Measurements from ENCODE around the gene PFKFB4. TPM values are rescaled to one million over a fixed set of nuclear protein-coding genes. Genes with fewer than 3 reads are reported as not detected.
A peak's percentile ranks its signal among the peaks of the same experiment; 100 is the strongest.

Gene PFKFB4
- 1 to 10 TPM; 5.3 to 6.2 (median 6.0) TPM for polyA plus RNA-seq (ENCODE audit: insufficient read length in 3 of 3)
- long read RNA-seq, donor 1, result 0 reads
- long read RNA-seq, donor 2, partial matches to known transcripts, result 0 of 2 reads
- long read RNA-seq, donor 2, other reads (novel, unspliced or antisense), result 0 of 2 reads
- long read RNA-seq, donor 3, partial matches to known transcripts, result 0 of 1 reads
- long read RNA-seq, donor 3, other reads (novel, unspliced or antisense), result 0 of 1 reads
- long read RNA-seq, donor 4, result 0 reads
- long read RNA-seq, donor 5, partial matches to known transcripts, result 0 of 1 reads
- long read RNA-seq, donor 5, other reads (novel, unspliced or antisense), result 0 of 1 reads
- long read RNA-seq, donor 6, result 0 reads
- long read RNA-seq, donor 7, partial matches to known transcripts, result 0 of 3 reads
- long read RNA-seq, donor 7, other reads (novel, unspliced or antisense), result 0 of 3 reads
- long read RNA-seq, donor 8, result 0 reads
- long read RNA-seq, donor 9, result 0 reads
- long read RNA-seq, donor 10, partial matches to known transcripts, result 0 of 1 reads
- long read RNA-seq, donor 10, other reads (novel, unspliced or antisense), result 0 of 1 reads
- long read RNA-seq, donor 11, partial matches to known transcripts, result 0 of 1 reads
- long read RNA-seq, donor 11, other reads (novel, unspliced or antisense), result 0 of 1 reads
- long read RNA-seq, donor 12, result 0 reads
- long read RNA-seq, donor 13, result 0 reads
- long read RNA-seq, donor 14, result 0 reads
- long read RNA-seq, donor 15, partial matches to known transcripts, result 0 of 2 reads
- long read RNA-seq, donor 15, other reads (novel, unspliced or antisense), result 0 of 2 reads
- long read RNA-seq, donor 16, partial matches to known transcripts, result 0 of 1 reads
- long read RNA-seq, donor 16, other reads (novel, unspliced or antisense), result 0 of 1 reads

GRCh38 chr3:48556796-48557626, at the start of gene PFKFB4:
Gene PFKFB4 (minus strand): TSS chr3:48556803. CDS start chr3:48556777, 26 bp downstream.
- peak; percentile 99 for DNase-seq

- no peak for DNase-seq
Observed at GRCh38 chr3:48601622-48601994, 45.0 kb upstream of the PFKFB4 start.

DNA sequence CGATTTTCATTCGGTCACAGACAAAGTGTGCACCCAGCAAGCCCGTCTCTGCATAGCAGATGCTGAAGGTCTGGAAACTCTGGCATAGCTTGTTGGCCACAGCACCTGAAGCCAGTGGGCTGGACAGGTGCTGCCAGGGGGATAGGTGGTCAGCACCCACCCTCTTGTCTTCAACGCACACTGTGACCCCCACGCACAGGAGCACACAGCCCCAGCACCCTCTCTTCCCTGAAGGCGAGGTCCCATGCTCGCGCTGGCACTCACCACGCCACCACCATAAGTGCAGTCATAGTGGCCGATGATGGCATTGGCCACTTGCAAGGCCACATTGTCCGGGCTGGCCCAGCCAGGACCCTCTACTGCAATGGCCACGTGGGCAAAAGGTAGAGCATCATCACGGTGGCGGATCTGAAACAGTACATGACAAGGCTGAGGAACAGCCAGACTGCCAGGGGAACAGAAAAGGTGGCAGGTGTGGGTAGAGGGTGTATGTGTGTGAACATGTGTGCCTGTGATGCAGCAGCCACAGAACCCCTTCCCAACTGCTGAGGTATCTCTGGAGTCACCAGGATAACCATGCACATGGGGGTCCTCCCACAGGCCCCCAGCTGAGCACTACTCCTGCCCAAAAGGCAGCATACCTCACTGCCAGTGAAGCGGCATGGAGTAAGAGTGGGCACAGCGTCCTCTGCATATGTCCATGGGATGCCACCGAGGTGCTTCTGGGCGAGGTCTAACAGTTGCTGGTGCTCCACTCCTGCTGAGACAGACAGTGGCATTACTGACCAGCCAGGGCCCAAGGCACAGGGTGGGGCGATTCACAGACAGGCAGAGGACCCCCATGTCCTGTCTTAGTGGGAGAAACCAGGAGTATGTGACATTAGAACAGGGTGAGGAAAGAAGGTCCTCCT, 44.4 kb upstream of the PFKFB4 start:
- DNase-seq, result no peak

GRCh38 chr3:48599509-48600285, 43.1 kb upstream of the PFKFB4 start:
- no peak for DNase-seq

DNA sequence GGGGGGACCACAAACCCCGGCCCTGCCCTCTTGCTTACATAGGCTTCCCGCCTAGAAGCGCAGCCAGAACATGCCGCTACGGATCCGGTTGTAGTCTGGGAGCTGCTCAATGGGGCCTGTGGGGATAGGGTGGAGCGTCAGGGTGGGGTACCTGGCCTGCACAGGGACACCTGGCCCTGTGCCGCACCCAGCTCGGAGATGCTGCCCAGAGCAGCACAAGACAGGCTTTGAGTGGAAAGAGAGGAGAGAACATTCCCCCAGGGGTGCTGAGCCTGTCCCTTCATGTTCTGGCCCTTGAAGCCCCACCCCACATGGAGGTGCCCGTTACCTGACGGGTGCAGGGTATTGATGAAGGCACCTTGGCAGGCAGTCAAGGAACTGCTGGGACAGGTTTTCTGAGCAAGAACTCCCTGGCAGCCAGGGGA, 42.5 kb upstream of the PFKFB4 start:
- DNase-seq, result no peak

DNA sequence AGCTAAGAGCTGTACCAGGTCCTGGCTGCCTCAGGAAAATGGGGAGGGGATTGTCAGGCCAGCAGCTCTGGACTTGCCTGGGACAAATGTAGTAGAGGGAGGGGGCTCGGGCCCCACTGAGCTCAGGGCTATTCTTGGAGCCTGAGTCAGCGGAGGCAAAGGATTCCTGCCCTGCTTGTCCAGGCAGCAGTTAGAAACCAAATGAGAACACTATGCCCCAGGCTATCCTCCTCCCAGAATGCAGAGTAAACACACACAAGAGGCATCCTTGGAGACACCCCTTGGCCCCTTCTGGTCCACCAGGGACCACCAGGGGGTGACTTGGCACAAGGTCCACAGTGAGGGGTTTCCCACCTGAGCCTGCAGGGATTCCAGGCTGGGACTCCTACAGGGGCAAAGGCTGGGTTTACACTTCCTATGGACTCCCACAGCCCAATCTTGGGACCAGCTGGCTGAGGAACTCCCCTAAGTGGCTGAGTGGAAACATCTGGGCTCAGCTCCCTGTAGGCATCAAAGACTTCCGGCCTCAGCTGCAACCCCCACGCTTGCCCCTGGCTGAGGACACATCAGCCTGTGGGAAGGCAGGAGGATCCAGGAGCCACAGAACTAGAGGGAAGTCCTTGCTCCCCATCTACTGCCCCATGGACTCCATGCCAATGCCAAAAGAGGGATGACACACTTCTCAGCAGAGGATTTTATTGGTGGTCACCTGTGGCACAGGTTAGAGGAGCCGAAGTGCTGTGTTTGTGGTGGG, 41.9 kb upstream of the PFKFB4 start:
- peak; percentile 86 for DNase-seq

- no peak for DNase-seq
Observed at GRCh38 chr3:48597408-48597800, 40.8 kb upstream of the PFKFB4 start.

- DNase-seq, result no peak
Observed at GRCh38 chr3:48596676-48597407, 40.2 kb upstream of the PFKFB4 start.

GRCh38 chr3:48596157-48596556, 39.6 kb upstream of the PFKFB4 start:
- no peak for DNase-seq

DNA sequence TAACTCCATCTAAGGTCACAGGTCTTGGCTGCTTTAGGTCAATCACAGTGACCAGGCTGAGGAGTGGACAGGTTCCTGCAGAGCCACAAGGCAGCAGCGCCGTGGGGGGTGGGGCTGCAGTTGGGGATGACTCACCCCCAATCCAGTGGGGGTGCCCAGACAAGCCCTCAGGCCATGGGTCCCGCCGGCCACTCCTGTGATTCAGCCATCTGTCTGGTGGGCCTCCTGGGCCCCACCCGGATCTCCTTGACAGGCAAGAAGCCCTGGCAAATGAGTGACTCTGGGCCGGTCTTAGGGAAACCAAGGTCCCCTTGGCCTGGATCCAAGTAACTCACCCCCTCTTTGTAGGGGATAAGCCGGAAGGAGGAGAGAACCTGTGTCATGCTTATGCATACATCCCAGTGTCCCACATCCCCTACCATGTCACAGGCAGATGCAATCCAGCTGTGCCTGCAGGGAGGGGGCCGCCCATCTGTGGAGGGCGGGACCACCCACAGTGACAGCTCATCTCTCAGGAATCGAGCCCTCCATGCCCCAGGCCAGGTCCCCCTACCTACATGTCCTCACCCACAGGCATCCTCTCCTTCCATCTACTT, 39.0 kb upstream of the PFKFB4 start:
- peak; percentile 36 for DNase-seq

- peak; percentile 24 for DNase-seq
Observed at GRCh38 chr3:48595075-48595525, 38.5 kb upstream of the PFKFB4 start, which contains the start of gene COL7A1. Gene COL7A1 (minus strand): TSS chr3:48595329. CDS start chr3:48595159, 170 bp downstream.

DNA sequence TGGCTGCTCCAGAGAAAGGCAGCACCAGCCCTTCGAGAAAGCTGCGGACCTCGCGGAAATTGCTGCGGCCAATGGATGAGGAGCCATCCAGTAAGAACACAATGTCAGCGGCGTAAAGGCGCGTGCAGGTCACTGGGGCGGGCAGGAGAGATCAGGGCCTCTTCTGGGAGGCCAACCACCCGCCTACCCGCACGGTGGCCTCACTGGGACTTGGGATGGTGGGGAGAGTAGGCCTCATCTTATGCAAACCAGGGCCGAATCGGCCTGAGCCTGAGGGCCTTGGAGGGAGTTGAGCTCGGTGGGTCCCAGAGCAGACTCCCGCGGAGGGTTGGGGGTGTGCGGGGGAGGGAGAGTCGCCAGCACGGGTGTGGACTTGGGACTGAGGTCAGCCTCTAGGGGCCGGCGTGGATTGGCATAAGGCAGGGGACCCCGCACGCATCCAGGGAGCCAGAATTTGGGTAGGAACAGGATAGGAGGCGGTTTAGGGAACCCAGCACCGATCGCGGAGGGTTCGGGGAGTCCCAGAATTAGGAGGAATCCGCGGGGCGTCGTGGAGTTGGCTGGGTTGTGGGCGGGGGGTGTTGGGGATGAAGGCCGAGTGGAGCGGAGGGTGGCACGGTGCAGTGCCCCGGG, 37.9 kb upstream of the PFKFB4 start:
- no peak for DNase-seq

DNA sequence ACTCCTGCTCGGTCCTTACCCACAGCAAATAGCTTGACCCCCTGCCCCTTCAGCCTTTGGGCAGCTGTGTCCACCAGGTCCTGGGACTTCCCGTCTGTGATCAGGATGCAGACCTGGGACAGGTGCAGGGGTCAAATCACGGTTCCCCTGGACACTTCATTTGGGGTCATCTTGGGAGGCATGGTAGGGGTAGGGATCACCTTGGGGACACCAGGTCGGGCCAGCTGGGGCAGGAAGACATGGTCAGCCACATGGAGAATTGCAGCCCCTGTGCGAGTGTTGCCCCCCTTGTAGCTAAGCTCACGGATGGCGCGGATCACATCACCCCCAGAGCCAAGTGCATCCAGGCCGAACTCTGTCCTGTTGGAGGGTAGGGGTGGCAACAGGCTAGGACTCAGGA, 36.7 kb upstream of the PFKFB4 start:
- DNase-seq, result no peak

GRCh38 chr3:48592519-48593087, 36.0 kb upstream of the PFKFB4 start:
- DNase-seq, result no peak

DNA sequence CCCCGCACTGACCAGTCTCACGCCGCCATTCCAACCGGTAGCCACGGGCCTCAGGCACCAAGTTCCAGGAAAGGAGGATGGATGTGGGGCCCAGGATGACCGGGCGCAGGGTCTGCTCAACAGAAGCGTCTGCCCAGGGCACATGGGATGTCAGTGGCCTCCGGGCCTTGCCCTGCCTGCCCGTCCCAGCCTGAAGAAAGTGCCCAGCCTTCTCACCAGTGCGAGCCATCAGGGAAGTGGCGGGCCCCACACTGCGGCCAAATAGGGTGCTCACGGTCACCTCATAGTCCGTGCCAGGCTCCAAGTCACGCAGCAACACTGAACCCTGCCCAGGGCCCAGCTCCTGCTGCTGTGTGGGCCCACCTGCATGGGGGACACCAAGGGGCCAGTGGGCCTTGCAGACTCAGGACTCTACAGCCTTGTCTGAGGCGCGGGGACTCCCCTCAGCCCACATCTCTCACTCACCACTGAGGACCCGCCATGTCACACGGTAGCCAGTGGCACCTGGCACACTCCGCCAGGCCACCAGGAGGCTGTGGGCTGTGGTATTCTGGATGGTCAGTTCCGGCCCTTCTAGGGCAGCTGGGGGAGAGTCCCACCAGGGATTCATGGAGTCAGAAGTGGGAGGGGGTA, 35.4 kb upstream of the PFKFB4 start:
- no peak for DNase-seq

GRCh38 chr3:48591436-48591835, 34.8 kb upstream of the PFKFB4 start:
- no peak for DNase-seq

GRCh38 chr3:48588230-48588629, 31.6 kb upstream of the PFKFB4 start:
- DNase-seq, result no peak
